A673 (cell line): Measurements from ENCODE around the gene UBE3C. TPM values are rescaled to one million over a fixed set of nuclear protein-coding genes. Genes with fewer than 3 reads are reported as not detected.
"Not testable (repeated sequence)": the region's sequence is repeated elsewhere in the genome, so short reads cannot be mapped to it uniquely, and the experiment has no call there.

Source experiments
- BruUV-seq: library from RNA; stranded (reverse); fragments of 400-500 nt; replicated peaks from 2 replicates; lab custom pipeline; 2021; lab: Mats Ljungman, UMichigan
- CTCF ChIA-PET: fragments of 300-600 bp; sonication (Branson Sonifier 250); formaldehyde crosslinking; loops from one replicate; lab custom pipeline; 2022; ENCODE audit warnings: antibody characterized with exemption; lab: Charles Lee
- POLR2A ChIA-PET: fragments of 300-600 bp; sonication (Branson Sonifier 250); formaldehyde crosslinking; loops from one replicate; lab custom pipeline; 2022; ENCODE audit warnings: antibody characterized with exemption; ENCODE audit not compliant: low non-redundant PET; lab: Charles Lee
- DNase-seq: peaks from one replicate; pipeline ENCODE4 v3.0.0-alpha.2; 2015; ENCODE audit warnings: low spot score
- H3K27ac ChIP-seq: fragments of 200-600 bp; sonication (generic); 2 replicates; pipeline ENCODE4 v1.5.1; 2016; ENCODE audit warnings: mixed run types, low read depth, mild to moderate bottlenecking, mixed read lengths, antibody characterized with exemption, low read length; ENCODE audit not compliant: poor library complexity, severe bottlenecking
- H3K27me3 ChIP-seq: fragments of 200-600 bp; sonication (generic); replicated peaks from 2 replicates; pipeline ENCODE4 v1.6.1; 2017; ENCODE audit warnings: mixed run types, low read depth, mild to moderate bottlenecking, mixed read lengths, antibody characterized with exemption, low read length; ENCODE audit not compliant: insufficient read depth, poor library complexity
- H3K36me3 ChIP-seq: fragments of 200-600 bp; sonication (generic); 2 replicates; pipeline ENCODE4 v1.6.1; 2016; ENCODE audit warnings: mixed run types, mild to moderate bottlenecking, mixed read lengths, antibody characterized with exemption, low read length; ENCODE audit not compliant: insufficient read depth, poor library complexity, severe bottlenecking
- H3K4me1 ChIP-seq: fragments of 200-600 bp; sonication (generic); 2 replicates; pipeline ENCODE4 v1.6.1; 2017; ENCODE audit warnings: mixed run types, mild to moderate bottlenecking, mixed read lengths, antibody characterized with exemption, low read length; ENCODE audit not compliant: insufficient read depth, poor library complexity, severe bottlenecking
- H3K4me3 ChIP-seq: fragments of 200-600 bp; sonication (generic); 2 replicates; pipeline ENCODE4 v1.5.1; 2016; ENCODE audit warnings: low read depth, mixed run types, mild to moderate bottlenecking, mixed read lengths, low read length; ENCODE audit not compliant: poor library complexity, severe bottlenecking
- H3K9me3 ChIP-seq: fragments of 200-600 bp; sonication (generic); 2 replicates; pipeline ENCODE4 v1.6.1; 2016; ENCODE audit warnings: mixed run types, low read depth, mild to moderate bottlenecking, mixed read lengths, antibody characterized with exemption, low read length; ENCODE audit not compliant: poor library complexity, severe bottlenecking
- CTCF ChIP-seq: fragments of 300-800, 200-600 bp; sonication (generic); conservative IDR thresholded peaks from 2 replicates; pipeline ENCODE4 v1.5.1; 2017; ENCODE audit warnings: low read depth, mild to moderate bottlenecking, antibody characterized with exemption, low read length, moderate library complexity, mixed read lengths
- EZH2 ChIP-seq: fragments of 200-600 bp; sonication (generic); IDR thresholded peaks from 2 replicates; pipeline ENCODE4 v1.6.1; 2017; ENCODE audit warnings: borderline replicate concordance, low read depth, mild to moderate bottlenecking, mixed read lengths, antibody characterized with exemption, low read length; ENCODE audit not compliant: poor library complexity, severe bottlenecking
- intact Hi-C: fragments of 100-400 bp; cut with micrococcal nuclease; formaldehyde crosslinking; loops from one replicate; pipeline ENCODE4 v1.10.0; 2022; ENCODE audit not compliant: unreplicated experiment
- total RNA-seq: library from RNA; stranded (reverse); gene quantifications from 2 replicates; pipeline ENCODE4 v1.2.3, GENCODE V29; 2021

Gene UBE3C
- total RNA-seq, 1 experiment from 2014 or later, result 77.9 TPM

GRCh38 chr7:157155959-157156358 is 17.2 kb downstream of the UBE3C start:
- Histone ChIP-seq H3K4me3 (no peak overlapping the region), H3K4me1 (peaks cover 15% of the 10 kb centered on the region), H3K36me3 (no peaks in the 10 kb centered on the region), H3K9me3 (no peaks in the 10 kb centered on the region), H3K27ac (no peak overlapping the region), H3K27me3 (no peaks in the 10 kb centered on the region)
- DNase-seq, result no peak
- ChIA-PET POLR2A (interaction anchor here (0.6 kb wide), 1 partner anchor 17 kb away, joined by 5 read pairs; the partner anchor contains the start of gene UBE3C), CTCF (no interaction called here)
- TF ChIP-seq CTCF, result no peak
- TF ChIP-seq EZH2, result no peak
- no TSS peak for BruUV-seq
- intact Hi-C loops, result no loop called here

GRCh38 chr7:157158400-157158799 is 19.7 kb downstream of the UBE3C start:
- no peak overlapping the region for H3K27ac ChIP-seq
- ChIA-PET CTCF (no interaction called here), POLR2A (no interaction called here)
- H3K36me3 ChIP-seq, result no peaks in the 10 kb centered on the region
- BruUV-seq, result no TSS peak
- peaks cover 12% of the 10 kb centered on the region for H3K4me1 ChIP-seq
- intact Hi-C loops, result no loop called here
- H3K27me3 ChIP-seq, result no peaks in the 10 kb centered on the region
- TF ChIP-seq CTCF (no peak), EZH2 (no peak)
- DNase-seq, result no peak
- no peak overlapping the region for H3K4me3 ChIP-seq
- H3K9me3 ChIP-seq, result no peaks in the 10 kb centered on the region

GRCh38 chr7:157159537-157159936 is 20.8 kb downstream of the UBE3C start:
- DNase-seq, H3K4me3 ChIP-seq, POLR2A ChIA-PET, CTCF ChIA-PET, H3K9me3 ChIP-seq, BruUV-seq, H3K27me3 ChIP-seq, H3K36me3 ChIP-seq, H3K27ac ChIP-seq, intact Hi-C loops: not testable (repeated sequence)
- H3K4me1 ChIP-seq, result peaks cover 12% of the 10 kb centered on the region

GRCh38 chr7:157160433-157160832 is 21.7 kb downstream of the UBE3C start:
- H3K4me3 ChIP-seq, result no peak overlapping the region
- BruUV-seq, result no TSS peak
- no peaks in the 10 kb centered on the region for H3K9me3 ChIP-seq
- intact Hi-C loops, result no loop called here
- no peaks in the 10 kb centered on the region for H3K27me3 ChIP-seq
- TF ChIP-seq EZH2, result no peak
- TF ChIP-seq CTCF, result no peak
- no peak overlapping the region for H3K27ac ChIP-seq
- H3K4me1 ChIP-seq, result peaks cover 12% of the 10 kb centered on the region
- ChIA-PET CTCF (no interaction called here), POLR2A (no interaction called here)
- no peak for DNase-seq
- H3K36me3 ChIP-seq, result peaks cover 9% of the 10 kb centered on the region
